Amniotic stem cell (primary cell): ENCODE results near the gene MAP2.
"Not testable (repeated sequence)": the region's sequence is repeated elsewhere in the genome, so short reads cannot be mapped to it uniquely, and the experiment has no call there.

ENCODE experiments used
- DNase-seq: peaks from one replicate; lab custom pipeline; 2025; lab: John Stamatoyannopoulos, UW

Gene MAP2

DNA sequence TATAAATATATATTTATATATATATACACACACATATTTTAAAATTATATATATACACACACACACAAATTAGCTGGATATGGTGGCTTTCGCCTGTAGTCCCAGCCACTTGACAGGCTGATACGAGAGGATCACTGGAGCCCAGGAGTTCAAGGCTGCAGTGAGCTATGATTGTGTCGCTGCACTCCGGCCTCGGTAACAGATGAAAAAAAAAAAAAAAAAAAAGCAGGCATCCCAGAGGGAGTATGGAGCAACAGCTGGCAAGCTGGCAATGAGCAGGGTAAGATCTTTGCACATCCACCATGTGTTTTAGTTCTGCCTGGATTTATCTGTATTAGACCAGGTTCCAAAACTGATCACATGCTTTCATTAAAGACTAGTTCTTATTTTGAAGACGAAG lies 170.1 kb downstream of the MAP2 start:
- DNase-seq: no peak

- DNase-seq: no peak
These were observed 172.4 kb downstream of the MAP2 start for GRCh38 chr2:209596262-209596661.

DNA sequence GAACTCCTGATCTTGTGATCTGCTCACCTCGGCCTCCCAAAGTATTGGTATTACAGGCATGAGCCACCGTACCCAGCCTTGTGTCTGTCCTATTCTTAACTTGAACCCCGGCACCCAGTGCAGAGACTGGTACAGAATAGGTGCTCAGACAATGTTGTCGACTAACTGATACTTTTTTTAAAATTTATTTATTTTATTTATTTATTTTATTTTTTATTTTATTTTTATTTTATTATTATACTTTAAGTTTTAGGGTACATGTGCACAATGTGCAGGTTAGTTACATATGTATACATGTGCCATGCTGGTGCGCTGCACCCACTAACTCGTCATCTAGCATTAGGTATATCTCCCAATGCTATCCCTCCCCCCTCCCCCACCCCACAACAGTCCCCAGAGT lies 174.4 kb downstream of the MAP2 start:
- DNase-seq: not testable (repeated sequence)

DNA sequence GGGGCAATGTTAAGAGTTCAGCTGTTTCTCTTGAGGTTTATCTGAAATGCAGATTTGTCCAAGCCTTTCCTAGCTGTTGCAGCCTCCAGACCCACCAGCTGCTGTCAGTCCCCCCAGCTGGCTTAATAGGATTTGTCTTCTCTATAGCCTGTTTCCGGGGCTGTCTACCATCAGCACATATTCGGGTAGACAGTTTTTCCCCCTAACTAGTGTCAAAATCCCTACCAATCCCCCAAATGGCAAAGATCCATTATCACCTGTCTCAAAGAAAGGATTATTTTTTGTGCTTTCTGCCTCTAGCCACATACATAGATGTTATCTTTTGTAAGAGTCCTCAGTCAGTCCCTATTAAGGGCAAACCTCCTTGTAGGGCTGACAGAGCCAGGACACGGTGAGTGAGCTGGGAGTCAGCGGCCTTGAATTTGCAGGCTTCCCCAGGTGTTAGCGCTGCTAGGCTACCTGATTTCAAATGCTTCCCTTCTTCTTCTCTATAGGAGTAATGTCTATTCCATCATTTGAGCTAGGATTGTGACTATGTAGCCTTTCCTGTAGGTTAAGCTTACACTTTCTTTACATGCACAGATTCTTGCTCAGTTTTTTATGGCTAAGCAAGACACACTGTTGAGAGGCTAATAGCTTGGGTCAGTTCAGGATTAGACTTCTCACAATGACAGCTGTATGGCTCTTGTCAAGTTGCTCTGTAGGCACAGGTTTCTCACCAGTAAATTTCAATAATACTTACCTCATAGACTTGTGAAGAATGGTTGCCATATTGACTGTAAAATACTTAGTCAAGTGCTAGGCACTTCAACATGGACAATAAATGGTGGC lies 176.7 kb downstream of the MAP2 start:
- DNase-seq: no peak

DNA sequence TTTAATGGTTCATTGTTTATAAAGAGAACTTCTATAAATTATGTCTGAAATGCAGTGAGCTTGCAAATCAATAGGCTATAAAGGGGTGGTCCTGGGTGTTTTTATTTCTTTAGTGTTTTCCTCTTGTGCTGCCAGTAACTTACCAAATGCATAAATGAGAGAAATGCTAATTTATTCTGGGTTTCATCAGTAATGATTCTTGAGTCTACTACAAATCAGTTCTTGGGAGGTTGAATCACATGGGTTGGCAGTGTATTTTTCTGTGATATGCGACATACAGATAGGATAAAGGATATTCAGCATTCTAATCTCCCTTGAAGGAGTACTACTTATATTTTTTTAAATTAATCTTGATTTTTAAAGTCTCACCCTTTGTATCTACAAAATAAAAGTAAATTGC lies 177.7 kb downstream of the MAP2 start:
- no peak for DNase-seq

DNA sequence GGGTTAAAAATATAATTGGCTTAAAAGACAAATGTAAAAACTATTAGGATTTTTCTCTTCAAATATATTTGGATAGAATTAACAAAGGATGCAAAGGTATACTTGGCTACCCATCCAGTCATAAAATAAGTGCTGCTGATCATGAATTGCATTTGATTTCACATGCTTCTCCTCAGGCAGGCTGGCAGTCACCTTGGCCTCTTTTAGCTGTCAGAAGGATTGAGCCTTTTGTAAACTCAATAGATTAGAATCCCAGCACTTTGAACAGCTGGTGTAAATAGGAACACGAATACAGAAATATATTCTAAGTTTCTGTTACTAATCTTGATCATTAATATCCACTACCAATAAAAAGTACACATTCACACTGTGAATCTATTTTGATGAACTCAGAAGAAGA lies 178.4 kb downstream of the MAP2 start:
- no peak for DNase-seq

- DNase-seq: no peak
These were observed 185.7 kb downstream of the MAP2 start for GRCh38 chr2:209609531-209609930.

GRCh38 chr2:209610631-209611030 lies 186.8 kb downstream of the MAP2 start:
- DNase-seq: no peak

GRCh38 chr2:209613649-209614305 lies 189.9 kb downstream of the MAP2 start:
- no peak for DNase-seq

- DNase-seq: no peak
These were observed 191.0 kb downstream of the MAP2 start for GRCh38 chr2:209614690-209615369.

DNA sequence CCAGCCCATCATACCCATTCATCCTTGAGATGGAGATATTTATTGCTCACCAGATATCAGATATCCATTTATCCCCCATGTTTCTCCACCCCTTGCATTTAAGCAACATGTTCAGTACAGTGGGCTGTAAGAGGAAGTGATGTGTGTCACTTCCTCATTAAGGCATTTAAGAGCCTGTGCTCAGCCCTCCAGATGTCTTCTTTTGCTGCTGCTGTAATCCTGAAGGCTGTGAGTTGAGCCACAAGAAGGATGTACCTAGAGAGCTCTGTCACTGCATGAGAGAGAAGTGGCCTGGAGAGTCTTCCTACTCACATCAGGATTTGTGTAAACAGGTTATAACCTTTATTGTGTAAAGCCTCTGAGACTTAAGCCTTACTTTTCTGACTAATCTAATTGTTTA lies 195.9 kb downstream of the MAP2 start:
- DNase-seq: no peak

DNA sequence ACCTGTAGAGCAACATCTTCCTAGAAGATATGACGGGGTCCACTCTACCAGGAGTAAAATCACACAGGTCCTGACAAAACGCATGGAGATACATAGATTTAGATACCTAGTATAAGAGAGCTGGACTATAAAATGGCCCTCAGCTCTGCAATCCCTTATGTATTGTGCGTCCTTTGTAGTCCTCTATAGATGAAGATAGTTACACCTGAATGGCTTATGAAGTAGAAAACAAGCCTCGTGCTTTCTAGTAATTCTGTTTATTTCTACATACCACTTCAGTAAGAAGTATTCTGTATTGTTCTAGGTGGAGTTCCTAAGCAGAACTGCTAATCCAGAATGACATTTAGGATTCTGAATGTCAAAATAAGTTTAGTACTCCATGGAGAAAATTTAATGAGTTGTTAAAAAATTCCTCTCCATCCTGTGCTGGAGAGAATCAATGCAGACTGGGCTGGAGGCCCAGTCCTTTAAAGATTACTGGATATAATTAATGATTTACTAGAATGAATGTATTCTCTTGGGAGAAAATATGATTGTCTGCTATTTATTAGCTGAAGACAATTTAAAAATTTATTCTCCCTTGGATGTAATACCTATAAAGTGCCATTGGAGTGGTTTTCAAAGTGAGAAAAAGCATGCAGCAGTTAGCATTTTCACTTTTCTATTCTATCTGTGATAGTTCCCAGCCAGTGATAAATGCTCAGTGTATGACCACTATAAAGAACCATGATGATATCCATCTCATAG lies 200.5 kb downstream of the MAP2 start:
- DNase-seq: no peak

- peak; percentile 20 for DNase-seq
These were observed 205.8 kb downstream of the MAP2 start for GRCh38 chr2:209629597-209629996.

- DNase-seq: no peak
These were observed 210.1 kb downstream of the MAP2 start for GRCh38 chr2:209633911-209634310.

DNA sequence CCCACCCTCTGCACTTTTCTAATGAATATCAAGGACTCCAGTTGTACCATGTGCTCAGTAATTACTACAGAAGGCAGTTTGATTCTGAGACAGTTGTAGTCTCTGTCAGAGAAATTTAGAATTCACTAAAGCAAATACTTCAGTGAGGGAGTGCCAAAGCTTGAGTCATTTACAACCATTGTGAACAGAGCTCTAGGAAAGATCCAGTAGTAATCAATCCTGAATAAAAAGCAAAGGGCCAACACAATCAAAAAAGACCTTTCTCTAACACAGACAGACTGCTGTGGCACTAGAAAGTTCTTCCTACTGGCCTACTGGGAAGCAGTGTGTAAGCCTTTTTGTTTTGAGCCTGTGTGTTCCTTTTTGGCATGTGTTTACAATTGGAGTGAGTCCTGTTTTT lies 212.2 kb downstream of the MAP2 start:
- DNase-seq: no peak

DNA sequence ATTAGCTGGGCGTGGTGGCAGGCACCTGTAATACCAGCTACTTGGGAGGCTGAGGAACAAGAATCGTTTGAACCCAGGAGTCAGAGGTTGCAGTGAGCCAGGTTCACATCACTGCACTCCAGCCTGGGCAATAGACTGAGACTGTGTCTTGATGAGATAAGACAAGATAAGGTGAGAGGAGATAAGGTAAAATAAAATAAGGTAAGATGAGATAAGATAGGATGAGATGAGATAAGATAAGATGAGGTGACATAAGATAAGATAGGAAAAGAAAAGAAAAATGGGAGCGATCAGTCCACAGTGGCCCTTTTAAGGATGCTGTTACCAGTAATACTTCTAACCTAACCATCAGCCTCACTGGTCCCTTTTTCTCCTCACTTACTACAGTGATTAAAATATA lies 213.4 kb downstream of the MAP2 start:
- DNase-seq: no peak

- no peak for DNase-seq
These were observed 214.5 kb downstream of the MAP2 start for GRCh38 chr2:209638346-209638745.

DNA sequence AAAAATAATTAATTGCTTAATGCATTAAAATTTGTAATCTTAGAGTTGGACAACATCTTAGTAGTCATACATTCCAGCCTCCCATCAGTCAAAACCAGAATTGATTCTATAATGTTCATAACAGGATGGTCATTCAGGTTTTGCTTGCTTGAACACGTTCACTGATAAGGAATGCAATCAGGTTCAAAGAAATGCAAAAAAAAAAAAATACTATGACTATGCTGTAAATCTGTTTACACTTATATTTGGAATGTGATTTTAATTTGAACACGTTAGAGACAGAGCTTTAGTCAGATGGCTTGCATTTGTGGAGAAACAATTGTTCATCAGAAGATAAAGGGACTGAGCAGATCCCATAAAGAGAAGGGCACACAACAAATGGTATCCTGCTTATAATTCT lies 216.5 kb downstream of the MAP2 start:
- no peak for DNase-seq

- DNase-seq: no peak
These were observed 218.4 kb downstream of the MAP2 start for GRCh38 chr2:209642146-209642820.

- no peak for DNase-seq
These were observed 221.0 kb downstream of the MAP2 start for GRCh38 chr2:209644842-209645241.

DNA sequence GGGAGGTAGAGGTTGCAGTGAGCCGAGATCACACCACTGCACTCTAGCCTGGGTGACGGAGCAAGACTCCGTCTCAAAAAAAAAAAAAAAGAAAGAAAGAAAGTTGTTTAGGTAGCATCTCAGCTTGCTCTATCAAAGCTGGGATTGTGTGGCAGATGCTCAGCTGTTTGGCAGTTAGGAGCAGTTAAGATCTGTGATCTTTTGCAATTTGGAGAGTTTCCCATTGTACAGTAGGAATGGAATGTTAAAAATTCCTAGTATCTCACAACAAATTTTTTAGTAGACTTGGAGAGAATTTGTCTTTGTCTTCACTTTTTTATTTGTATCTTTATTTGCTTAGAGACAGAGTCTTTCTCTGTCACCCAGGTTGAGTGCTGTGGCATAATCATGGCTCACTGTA lies 224.9 kb downstream of the MAP2 start:
- DNase-seq: no peak

DNA sequence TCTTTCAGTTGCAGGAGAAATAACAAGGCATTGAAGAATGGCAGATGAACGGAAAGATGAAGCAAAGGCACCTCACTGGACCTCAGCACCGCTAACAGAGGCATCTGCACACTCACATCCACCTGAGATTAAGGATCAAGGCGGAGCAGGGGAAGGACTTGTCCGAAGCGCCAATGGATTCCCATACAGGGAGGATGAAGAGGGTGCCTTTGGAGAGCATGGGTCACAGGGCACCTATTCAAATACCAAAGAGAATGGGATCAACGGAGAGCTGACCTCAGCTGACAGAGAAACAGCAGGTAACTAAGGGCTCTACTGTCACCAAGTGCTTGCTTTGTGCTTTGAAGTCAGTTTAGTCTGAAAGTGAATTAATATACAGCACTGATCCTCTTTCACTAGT lies 229.3 kb downstream of the MAP2 start:
- DNase-seq: no peak
